Large intestine (tissue), 3 donors: ENCODE data around the gene OLFM2. TPM values are rescaled to one million over a fixed set of nuclear protein-coding genes. Genes with fewer than 3 reads are reported as not detected.

Experiments
- DNase-seq, 2 donors: peaks; one replicate each; pipeline versions ENCODE4 v3.0.0 to v3.0.0-alpha.2; 2013
- H3K27ac ChIP-seq: one replicate; pipeline ENCODE4 v1.5.1; 2013; ENCODE audit warnings: low read length
- H3K27me3 ChIP-seq: 2 replicates; pipeline ENCODE4 v1.6.1; 2013; ENCODE audit warnings: low read length; ENCODE audit not compliant: control insufficient read depth, insufficient read depth
- H3K36me3 ChIP-seq: 2 replicates; pipeline ENCODE4 v1.6.1; 2013; ENCODE audit warnings: low read length; ENCODE audit not compliant: control insufficient read depth, insufficient read depth
- H3K4me1 ChIP-seq: one replicate; pipeline ENCODE4 v1.6.1; 2013; ENCODE audit warnings: low read length; ENCODE audit not compliant: control insufficient read depth, insufficient read depth
- H3K4me3 ChIP-seq: one replicate; pipeline ENCODE4 v1.5.1; 2013; ENCODE audit warnings: low read length
- H3K9me3 ChIP-seq: one replicate; pipeline ENCODE4 v1.6.1; 2013; ENCODE audit warnings: mild to moderate bottlenecking, low read depth, low read length, moderate library complexity; ENCODE audit not compliant: control insufficient read depth
- WGBS: methylation state at CpG from one replicate; pipeline ENCODE4 v1.1.5; 2013; ENCODE audit warnings: low lambda C conversion rate; ENCODE audit not compliant: insufficient coverage; 5-methylcytosine and 5-hydroxymethylcytosine counted together
- polyA plus RNA-seq: library from polyadenylated mRNA; unstranded; fragments of 120-200 nt; gene quantifications from one replicate; pipeline ENCODE4 v1.2.1, GENCODE V29; 2013

Gene OLFM2
- polyA plus RNA-seq, 1 donor = 15.9 TPM

DNA sequence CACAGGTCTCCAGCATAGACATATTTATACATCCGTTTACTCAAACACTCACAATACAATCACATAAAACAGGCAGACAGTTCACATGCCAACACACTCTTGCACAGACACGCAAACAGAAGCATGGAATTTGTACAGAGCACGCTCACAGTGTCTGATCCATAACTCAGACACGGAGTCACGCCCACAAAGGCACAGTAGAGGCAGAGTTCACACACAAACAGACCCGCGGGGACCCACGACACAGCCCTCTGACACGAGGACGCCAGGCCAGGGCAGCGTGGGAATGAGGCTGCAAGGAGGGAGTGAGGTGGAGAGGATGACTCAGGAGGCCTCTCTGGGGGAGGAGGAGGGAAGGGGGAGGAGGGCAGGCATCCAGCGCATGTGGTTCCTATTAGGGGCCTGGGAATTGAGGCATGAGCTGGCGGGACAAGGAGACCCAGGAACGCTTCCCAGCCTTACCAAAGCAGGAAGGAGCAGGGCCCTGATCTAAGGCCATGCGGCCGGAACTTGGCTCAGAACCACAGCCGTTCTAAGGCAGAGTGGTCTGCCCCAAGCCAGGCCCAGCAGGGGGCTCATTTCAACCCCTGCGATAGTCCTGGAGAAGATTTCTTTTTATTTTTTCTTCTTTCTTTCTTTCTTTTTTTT is 9.1 kb upstream of the OLFM2 start:
- no peaks in the 10 kb centered on the region for H3K36me3 ChIP-seq
- H3K27ac ChIP-seq = no peak overlapping the region
- no peaks in the 10 kb centered on the region for H3K9me3 ChIP-seq
- WGBS = no CpG with 5 or more reads among the region's 18 CpGs
- no peak overlapping the region for H3K4me3 ChIP-seq
- no peaks in the 10 kb centered on the region for H3K4me1 ChIP-seq
- DNase-seq = peak; percentile 32 to 51
- H3K27me3 ChIP-seq = peaks cover 2% of the 10 kb centered on the region

DNA sequence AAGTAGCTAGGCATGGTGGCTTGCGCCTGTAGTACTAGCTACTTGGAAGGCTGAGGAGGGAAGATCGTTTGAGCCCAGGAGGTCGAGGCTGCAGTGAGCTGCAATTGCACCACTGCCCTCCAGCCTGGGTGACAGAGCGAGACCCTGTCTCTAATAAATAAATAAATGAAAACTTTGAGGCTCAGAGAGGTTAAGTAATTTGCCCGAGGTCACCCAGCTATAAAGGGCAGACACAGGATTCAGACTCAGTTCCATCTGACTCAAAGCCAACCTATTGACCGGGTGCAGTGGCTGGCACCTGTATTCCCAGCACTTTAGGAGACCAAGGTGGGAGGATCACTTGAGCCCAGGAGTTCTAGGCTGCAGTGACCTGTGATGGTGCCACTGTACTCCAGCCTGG is 7.4 kb upstream of the OLFM2 start:
- Histone ChIP-seq H3K4me1 (no peaks in the 10 kb centered on the region), H3K4me3 (no peak overlapping the region), H3K9me3 (no peaks in the 10 kb centered on the region), H3K27ac (no peak overlapping the region), H3K27me3 (peaks cover 2% of the 10 kb centered on the region), H3K36me3 (no peaks in the 10 kb centered on the region)
- no peak for DNase-seq
- WGBS = 60% methylated on average over 1 of the region's 6 CpGs

DNA sequence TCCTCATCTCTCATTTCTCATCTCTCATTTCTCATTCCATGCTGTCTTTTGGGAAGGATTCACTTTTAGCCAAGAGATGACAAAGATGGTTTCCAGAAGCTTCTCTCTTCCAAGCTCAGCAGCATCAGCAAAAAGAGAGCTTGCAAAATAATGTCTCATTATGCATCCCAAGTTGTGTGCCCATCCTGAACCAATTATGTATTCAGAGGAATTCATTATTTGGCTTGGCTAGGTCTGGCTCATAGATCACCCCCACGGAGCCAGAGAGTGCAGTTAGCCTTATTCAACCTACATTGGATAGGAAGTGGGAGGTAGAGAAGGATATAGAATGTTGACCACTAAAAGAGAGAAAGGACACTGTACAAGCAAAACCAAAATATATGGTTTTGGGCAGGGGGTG is 5.4 kb upstream of the OLFM2 start:
- no peak overlapping the region for H3K4me3 ChIP-seq
- H3K36me3 ChIP-seq = no peaks in the 10 kb centered on the region
- DNase-seq = no peak
- no CpG with 5 or more reads among the region's 1 CpG for WGBS
- no peaks in the 10 kb centered on the region for H3K9me3 ChIP-seq
- peaks cover 18% of the 10 kb centered on the region for H3K27me3 ChIP-seq
- H3K4me1 ChIP-seq = peaks cover 3% of the 10 kb centered on the region
- H3K27ac ChIP-seq = no peak overlapping the region

- Histone ChIP-seq H3K9me3 (no peaks in the 10 kb centered on the region), H3K4me3 (no peak overlapping the region), H3K36me3 (no peaks in the 10 kb centered on the region), H3K4me1 (peaks cover 3% of the 10 kb centered on the region), H3K27ac (no peak overlapping the region), H3K27me3 (peaks cover 20% of the 10 kb centered on the region)
- no CpG with 5 or more reads among the region's 1 CpG for WGBS
- no peak for DNase-seq
Measured at GRCh38 chr19:9941231-9941630, 4.9 kb upstream of the OLFM2 start.

GRCh38 chr19:9940778-9941177 is 4.5 kb upstream of the OLFM2 start:
- Histone ChIP-seq H3K27me3 (peaks cover 23% of the 10 kb centered on the region), H3K36me3 (no peaks in the 10 kb centered on the region), H3K27ac (no peak overlapping the region), H3K4me1 (peaks cover 3% of the 10 kb centered on the region), H3K9me3 (no peaks in the 10 kb centered on the region), H3K4me3 (no peak overlapping the region)
- no peak for DNase-seq
- no CpG with 5 or more reads among the region's 2 CpGs for WGBS

- peaks cover 37% of the 10 kb centered on the region for H3K27me3 ChIP-seq
- H3K4me3 ChIP-seq = no peak overlapping the region
- H3K9me3 ChIP-seq = no peaks in the 10 kb centered on the region
- WGBS = no CpG with 5 or more reads among the region's 3 CpGs
- peaks cover 3% of the 10 kb centered on the region for H3K4me1 ChIP-seq
- H3K36me3 ChIP-seq = no peaks in the 10 kb centered on the region
- DNase-seq = no peak
- H3K27ac ChIP-seq = no peak overlapping the region
Measured at GRCh38 chr19:9939301-9939913, 3.1 kb upstream of the OLFM2 start.

DNA sequence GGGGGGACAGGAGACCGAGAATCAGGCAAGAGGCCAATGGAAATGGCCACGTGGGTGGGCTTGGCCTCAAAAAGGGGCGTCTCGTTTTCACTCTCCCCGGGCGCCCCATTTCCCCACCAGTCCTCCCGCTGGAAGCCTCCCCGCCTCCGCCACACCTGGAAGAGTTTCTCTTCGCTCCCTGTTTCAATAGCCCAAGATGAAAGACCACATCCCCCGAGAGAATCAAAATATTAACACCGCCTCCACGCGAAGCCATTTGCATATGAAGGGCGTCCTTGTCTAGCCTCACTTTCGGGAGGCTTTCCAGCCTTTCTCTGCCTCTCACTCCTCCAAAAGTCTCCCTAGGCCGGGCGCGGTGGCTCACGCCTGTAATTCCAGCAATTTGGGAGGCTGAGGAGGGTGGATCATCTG is 691 bp upstream of the OLFM2 start:
- no peak overlapping the region for H3K4me3 ChIP-seq
- H3K4me1 ChIP-seq = peaks cover 3% of the 10 kb centered on the region
- H3K9me3 ChIP-seq = no peaks in the 10 kb centered on the region
- H3K27ac ChIP-seq = no peak overlapping the region
- WGBS = no CpG with 5 or more reads among the region's 20 CpGs
- DNase-seq = no peak
- H3K36me3 ChIP-seq = no peaks in the 10 kb centered on the region
- peaks cover 43% of the 10 kb centered on the region for H3K27me3 ChIP-seq

- Histone ChIP-seq H3K4me1 (peaks cover 3% of the 10 kb centered on the region), H3K36me3 (no peaks in the 10 kb centered on the region), H3K27ac (no peak overlapping the region), H3K27me3 (peaks cover 44% of the 10 kb centered on the region), H3K4me3 (peak overlapping the region; percentile 16), H3K9me3 (no peaks in the 10 kb centered on the region)
- DNase-seq = no peak
- no CpG with 5 or more reads among the region's 44 CpGs for WGBS
Measured at GRCh38 chr19:9935506-9936325, 599 bp downstream of the OLFM2 start.

DNA sequence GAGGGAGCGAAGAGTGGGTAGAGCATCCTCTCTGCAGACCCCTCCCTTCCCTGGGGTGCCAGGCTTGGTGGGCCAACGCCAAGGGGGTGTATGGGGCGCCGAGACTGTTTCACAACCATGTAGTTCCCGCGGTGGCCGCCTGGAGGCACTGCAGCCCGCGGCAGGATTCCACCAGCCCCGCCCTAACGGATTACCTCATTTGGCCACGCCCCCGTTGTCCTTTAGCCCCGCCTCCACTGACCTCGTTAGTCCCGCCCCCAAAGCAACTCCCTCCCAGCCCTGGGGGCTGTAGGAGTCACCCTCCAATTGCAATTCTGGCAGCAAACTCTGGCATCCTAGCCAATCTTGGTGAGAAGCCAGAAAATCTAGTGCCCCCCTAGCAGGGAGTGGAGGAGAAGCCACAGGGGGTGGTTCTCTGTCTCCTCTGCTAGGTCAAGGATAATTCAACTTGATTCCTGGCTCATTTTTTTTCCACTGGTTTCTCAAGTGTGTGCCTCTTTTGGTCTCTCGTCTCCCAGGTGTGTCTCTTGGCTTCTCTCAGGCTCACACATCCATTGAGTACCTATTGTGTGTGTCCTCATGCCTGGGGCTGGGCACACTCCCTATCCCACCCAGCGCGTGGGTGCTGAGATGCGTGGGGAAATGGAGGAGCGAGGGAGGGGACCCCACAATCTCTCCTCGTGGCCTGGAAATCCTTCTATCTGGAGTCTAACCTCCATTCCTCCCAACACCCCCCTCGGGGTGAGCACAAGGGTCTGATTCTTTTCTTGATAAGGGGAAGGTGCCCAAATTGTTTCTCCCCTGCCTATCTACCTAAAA is 2.0 kb downstream of the OLFM2 start:
- DNase-seq = peak in 1 of 2 donors; percentile 20

GRCh38 chr19:9932835-9933234 is 3.5 kb downstream of the OLFM2 start:
- Histone ChIP-seq H3K4me1 (peaks cover 3% of the 10 kb centered on the region), H3K27me3 (peaks cover 38% of the 10 kb centered on the region), H3K36me3 (no peaks in the 10 kb centered on the region), H3K27ac (no peak overlapping the region), H3K4me3 (no peak overlapping the region), H3K9me3 (no peaks in the 10 kb centered on the region)
- no peak for DNase-seq
- WGBS = no CpG with 5 or more reads among the region's 4 CpGs

More for the DNA sequence above, 2.0 kb downstream of the OLFM2 start:
- Histone ChIP-seq H3K4me3 (no peak overlapping the region), H3K4me1 (peaks cover 3% of the 10 kb centered on the region), H3K27ac (no peak overlapping the region), H3K36me3 (no peaks in the 10 kb centered on the region), H3K9me3 (no peaks in the 10 kb centered on the region), H3K27me3 (peaks cover 43% of the 10 kb centered on the region)
- whole genome bisulfite sequencing = 0% methylated on average over 1 of the region's 23 CpGs
